ENCODE results near the gene NSMCE1.

NSMCE1 gene, protein sequence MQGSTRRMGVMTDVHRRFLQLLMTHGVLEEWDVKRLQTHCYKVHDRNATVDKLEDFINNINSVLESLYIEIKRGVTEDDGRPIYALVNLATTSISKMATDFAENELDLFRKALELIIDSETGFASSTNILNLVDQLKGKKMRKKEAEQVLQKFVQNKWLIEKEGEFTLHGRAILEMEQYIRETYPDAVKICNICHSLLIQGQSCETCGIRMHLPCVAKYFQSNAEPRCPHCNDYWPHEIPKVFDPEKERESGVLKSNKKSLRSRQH

DNA sequence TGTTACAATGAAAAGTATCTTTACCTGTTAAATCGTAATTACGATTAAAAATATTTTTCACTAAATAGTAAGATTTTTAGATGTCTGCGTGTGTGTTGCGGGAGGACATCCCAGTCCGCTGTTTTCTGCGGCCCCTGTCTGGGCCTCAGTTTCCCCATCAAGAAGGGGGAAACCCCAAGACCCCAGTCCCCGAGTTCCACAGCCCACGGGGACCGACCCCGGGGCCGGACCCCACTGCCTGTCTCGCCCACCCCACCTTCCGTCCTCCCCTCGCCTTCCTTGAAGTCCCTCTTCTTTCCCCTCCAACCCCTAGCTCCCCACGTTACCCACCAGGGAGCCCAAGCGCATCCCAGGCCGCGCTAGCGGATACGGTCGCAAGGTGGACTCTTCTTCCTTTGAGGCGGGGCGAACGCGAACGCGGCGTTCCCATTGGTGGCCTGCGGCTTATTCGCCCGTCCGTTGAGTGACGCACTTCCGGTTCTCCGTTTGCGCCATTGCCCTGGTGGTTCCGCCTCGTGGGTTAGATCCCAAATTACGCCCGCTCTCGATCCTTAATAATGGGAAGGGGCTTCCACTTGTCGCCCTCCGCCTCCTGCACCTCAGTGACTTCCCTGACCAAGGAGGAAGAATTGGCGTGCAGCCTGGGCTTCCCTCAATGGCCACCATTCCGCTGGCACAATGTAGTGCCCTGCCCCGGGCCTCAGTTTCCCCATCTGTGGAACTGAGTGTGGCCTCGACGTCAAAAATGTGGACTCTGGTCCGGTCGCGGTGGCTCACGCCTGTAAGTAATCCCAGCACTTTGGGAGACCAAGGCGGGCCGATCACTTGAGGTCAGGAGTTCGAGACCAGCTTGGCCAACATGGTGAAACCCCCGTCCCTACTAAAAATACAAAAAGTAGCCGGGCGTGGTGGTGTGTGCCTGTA lies at the start of gene NSMCE1:
TSS of gene NSMCE1 (minus strand) at position 397 of the 924 bp plus-strand sequence. CDS start 11,202 bp downstream, outside the sequence.
- peak; percentile 95 for DNase-seq (ENCODE audit: low read depth)

DNA sequence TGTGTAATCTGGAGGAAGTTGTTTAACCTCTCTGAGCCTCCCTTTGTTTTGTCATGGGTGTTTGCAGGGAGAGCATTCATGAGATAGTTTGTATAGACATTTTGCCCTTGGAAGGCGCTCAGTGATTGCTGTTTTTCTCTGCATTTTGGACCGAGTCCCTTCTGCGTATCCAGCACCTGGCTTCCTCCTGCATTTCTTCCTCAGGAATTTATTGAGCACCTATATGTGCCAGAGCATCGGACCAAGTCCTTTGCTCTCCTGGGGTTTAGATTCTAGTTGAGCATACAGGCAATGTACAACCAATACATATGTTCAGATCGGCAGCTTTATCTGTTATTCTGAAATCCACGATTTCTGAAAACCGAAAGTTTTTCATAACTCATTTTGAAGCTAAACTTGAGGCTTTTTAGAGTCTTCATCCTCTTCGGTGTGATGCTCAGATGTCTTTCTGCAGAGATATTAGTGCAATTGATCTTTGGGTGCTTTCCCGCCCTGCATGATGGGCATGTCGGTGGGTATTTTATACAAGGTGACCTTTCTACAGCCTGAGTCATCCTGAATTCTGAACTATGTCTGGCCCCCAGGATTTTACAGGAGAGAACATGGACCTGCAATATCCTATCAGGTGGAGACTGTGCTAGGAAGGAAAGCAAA lies 49.3 kb upstream of the NSMCE1 start:
- no peak for DNase-seq (ENCODE audit: low read depth)

DNA sequence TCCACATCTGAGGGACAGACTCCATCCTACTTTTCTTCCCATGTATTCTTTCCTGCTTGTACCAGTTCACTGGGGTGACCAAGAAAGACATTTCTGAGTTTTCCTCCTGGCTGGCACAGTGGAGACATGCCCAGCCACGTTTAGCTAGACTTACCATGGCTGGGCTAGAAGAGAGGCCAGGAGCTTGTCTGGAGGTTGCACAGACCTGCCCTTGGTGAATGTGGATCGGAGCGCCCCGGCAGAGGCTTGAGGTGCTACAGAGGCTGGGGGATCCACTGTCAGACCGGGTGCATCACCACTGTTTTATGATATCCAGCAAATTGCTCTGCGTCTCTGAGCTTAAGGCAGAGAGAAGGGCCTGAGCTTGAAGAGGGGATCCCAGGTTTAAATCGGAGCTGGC lies 48.7 kb upstream of the NSMCE1 start:
- no peak for DNase-seq (ENCODE audit: low read depth)

DNA sequence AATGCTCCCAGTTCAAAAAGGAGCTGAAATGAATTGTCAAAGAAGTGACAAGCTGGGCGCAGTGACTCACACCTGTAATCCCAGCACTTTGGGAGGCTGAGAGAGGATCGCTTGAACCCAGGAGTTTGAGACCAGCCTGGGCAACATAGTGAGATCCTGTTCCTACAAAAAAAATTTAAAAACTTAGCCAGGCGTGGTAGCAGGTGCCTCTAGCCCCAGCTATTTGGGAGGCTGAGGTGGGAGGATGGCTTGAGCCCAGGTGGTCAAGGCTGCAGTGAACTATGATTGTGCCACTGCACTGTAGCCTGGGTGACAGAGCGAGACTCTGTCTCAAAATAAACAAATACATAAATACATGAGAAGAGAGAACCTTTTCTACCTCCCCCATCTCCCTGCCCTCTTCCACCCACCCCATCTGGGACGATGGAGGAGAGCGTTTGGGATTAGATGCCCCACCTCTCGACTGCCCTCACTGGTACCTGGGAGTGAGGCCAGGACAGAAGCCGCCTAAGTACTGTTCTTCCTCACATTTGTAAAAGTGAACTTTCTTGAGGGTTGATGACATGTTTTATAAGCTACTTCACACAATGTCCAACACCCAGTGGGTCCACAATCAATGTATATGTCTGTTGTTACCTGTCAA lies 47.6 kb upstream of the NSMCE1 start:
- no peak for DNase-seq (ENCODE audit: low read depth)

DNA sequence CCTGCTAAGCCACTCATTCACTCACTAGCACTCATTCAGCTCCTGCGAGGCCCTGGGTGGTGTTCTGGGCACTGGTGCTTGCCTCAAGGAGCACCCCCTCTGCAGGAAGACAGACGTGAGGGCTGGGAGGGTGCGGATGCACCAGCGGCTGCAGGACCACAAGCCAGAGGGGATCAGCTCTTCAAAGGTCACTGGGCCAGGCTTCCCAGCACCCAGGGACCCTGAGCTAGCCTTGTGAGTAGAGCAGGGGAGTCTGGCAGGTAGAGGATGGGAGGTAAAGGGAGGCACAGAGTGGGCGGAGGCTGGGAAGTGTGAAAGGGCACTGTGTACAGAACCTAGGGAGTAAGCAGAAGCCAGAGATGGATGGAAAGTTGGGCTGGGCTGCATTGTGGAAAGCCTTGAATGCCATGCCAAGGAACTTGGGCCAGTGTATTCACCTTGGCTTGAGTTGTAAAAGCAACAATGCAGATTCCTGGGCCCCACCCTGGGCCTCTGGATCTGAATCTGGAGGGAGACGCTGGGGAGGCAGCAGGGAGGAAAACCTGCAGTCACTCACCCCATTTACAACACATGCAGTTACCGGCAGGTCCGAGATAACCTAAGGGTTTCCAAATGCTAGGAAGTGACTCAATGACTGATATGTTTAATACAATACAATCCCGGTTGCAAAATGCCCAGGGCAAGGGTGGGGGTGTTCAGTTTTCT lies 46.9 kb upstream of the NSMCE1 start:
- DNase-seq (ENCODE audit: low read depth), result no peak

DNA sequence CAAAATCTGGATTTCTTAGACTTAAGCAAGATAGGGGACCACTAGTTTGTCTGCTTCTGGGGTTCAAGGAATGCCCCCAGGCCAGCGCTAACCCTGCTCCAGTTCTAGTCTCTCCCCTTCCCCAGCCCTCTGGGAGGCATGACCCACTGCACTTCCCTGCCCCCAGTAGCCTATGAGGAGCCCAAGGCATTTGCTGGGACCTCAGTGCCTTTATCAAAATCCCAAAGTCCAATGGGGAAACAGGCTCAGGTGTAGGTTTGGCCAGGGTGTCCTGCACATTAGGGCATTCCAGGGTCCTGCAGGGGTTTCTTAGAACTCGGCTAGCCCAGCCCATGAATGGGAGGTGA lies 46.4 kb upstream of the NSMCE1 start:
- no peak for DNase-seq (ENCODE audit: low read depth)

DNA sequence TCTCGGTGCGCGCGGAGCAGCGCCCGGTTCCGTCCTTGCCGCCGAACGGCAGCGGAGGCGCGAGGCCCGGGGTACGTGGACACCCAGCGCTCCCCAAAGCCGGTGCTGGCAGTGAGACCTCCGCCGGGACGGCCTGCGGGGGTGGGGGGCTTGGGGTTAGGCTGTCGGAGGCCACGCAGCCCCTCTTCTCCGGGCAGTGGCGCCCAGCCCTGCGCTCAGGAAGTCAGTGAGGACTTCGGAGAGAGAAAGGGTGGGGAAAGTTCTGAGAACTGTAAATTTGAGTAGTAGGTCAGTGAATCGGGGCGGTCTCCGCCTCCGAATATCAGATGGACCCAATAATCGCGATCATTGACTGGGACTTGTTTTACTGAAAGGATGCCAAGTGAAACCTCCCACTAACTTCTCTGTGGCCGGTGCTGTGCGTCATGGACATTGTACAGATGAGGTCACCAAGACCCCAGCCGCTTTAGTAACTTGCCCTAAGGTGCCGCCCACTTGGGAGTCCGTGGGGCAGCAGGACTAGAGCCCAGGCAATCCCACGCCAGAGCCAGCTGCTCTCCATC lies 45.7 kb upstream of the NSMCE1 start:
- DNase-seq (ENCODE audit: low read depth), result no peak

DNA sequence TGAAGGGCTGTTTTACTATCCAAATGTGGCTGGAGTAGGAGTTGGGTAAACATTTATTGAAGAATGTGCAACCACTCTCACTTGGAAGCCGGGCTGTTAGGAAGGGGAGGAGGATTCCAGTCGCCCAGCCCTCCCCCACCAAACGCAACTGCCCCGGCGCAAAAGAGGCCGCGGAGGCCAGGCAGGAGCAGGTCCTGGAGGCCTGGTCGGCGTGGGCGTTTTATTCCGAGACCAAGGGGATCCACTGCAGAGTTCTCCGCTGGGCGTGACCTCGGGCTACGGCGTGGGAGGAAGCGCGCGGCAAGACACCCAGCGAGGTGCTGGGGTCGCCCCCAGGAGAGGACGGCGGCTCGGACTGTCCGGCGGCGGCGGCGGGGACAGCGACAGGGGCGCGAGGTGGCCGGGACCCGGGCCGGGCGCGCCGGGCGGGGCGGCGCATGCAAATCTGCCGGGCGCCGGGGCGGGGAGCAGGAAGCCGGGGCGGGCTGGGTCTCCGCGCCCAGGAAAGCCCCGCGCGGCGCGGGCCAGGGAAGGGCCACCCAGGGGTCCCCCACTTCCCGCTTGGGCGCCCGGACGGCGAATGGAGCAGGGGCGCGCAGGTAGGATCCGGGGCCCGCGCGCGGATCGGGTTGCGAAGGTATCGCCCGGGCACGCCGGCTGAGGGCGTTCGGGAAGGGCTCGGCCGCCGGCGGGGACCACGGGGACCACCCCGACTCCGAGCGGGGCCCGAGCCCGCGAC lies 45.0 kb upstream of the NSMCE1 start, which contains the start of gene IL4R:
TSS of gene IL4R (plus strand) at position 553 of the 739 bp plus-strand sequence. CDS start 26,230 bp downstream, outside the sequence.
- no peak for DNase-seq (ENCODE audit: low read depth)

DNA sequence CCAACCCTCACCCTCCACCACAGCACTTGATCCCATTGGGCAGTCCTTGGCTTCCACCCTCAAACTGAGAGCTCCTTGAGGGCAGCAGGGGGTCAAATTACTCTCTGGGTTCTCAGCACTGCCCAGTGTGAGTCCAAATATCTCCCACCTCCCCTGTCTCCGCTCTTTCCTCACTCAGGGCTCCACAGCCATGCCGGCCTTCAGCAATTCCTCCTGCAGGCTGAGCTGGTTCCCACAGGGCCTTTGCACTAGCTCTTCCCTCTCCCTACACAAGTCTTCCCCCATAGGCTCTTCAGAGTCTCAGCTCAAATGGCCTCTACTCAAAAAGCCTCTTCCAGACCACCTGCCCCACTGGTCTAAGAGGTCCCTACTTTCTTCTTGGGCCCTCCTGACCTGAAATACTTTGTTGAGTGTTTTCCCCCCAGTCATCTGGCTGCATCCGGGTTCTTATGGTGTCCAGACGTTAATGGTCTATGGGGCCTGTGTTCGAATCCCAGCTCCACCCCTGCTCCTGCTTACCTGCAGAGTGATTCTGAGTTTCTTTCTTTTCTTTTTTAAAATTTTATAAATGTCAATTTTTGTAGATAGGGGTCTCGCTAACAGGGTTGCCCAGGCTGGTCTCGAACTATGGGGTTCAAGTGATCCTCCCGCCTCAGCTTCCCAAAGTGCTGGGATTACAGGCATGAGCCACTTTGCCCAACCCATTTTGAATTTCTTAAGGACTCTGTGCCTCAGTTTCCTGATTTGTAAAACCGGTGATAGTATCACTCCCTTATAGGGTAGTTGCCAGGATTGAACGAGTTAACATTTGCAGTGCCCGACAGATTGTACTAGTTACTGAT lies 44.2 kb upstream of the NSMCE1 start:
- no peak for DNase-seq (ENCODE audit: low read depth)

DNA sequence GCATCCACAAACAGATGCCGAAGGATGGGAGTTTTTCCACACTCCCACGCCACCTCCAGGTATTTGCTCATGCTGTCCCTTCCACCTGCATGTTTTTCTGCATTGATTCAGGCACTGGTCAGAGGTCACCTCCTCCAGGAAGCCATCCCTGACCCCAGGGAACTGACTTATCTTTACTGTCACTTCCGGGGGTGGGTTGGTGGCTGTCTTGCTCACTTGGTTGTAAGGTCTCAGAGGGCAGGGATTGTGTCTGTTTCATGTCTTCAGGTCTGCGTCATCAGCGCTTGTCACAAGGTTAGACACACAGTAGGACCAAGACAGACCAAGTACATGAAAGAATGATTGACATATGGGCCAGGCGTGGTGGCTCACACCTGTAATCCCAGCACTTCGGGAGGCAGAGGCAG lies 43.3 kb upstream of the NSMCE1 start:
- DNase-seq (ENCODE audit: low read depth), result no peak

DNA sequence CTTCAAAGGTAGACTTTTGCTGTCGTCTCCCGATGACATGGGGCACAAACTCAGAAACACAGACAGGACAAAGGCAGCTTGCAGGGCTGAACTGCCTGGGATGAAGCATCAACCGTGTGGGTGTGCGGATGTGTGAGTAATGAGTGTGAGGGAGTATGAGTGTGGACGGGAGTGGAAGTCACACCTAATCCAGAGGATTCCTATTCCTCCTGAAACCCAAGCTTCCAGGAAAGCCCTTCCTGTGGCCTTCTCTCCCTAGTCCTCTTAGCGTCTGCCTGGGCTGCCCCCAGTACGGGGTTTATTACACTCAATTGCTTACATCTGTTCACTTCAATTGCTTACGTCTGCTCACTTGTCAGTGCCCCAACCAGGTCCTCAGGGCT lies 42.9 kb upstream of the NSMCE1 start:
- DNase-seq (ENCODE audit: low read depth), result no peak

DNA sequence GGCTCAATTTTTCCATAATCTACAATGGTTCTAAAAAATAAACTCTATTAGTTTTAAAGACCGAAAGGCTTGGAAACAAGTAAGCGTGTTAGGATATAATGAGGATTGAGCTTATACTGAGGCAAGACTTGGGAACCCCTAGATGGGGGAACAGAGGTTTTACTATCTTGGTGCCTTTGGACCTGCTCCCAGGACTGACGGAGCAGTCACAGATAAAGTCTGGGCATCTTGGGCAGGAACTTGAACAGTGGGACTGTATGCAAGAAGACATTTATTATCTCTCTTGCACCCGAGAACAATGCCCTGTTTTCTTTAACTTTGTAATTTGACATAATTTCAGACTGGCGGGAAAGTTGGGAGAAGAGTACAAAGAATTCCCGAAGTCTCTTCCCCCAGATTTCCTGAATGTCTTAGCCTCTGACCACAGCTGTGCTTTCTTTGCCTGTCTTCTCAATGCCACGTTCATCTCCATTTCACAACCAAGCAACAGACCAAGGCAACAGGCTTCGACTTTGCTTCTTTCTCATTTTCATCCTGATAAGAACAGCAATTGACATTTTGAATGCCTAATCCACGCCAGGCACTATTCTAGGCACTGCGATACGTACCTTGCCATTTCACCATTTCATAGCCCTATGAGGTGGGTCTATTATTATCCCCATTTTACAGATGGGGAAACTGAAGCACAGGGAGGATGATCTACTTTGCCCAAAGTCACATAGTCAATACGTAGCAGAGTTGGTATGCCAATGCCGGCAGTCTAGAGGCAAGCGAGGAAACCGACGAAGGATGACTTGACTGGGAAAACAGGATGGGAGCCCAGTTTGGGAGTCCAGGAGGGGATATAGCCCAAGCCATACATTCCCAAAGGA lies 42.2 kb upstream of the NSMCE1 start:
- DNase-seq (ENCODE audit: low read depth), result no peak

DNA sequence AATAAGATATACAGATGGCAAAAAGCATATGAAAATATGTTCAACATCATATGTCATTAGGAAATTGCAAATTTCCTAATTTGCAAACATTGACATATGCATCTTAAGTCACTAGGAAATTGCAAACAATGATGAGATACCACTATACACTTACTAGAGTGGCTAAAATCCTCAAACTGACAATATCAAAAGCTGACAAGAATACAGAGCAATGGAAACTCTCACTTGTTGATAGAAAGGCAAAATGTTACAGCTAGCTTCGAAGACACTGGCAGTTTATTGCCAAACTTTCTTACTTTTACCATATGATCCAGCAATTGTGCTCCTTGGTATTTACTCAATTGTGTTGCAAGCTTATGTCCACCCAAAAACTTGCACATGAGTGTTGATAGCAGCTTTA lies 40.2 kb upstream of the NSMCE1 start:
- no peak for DNase-seq (ENCODE audit: low read depth)

DNA sequence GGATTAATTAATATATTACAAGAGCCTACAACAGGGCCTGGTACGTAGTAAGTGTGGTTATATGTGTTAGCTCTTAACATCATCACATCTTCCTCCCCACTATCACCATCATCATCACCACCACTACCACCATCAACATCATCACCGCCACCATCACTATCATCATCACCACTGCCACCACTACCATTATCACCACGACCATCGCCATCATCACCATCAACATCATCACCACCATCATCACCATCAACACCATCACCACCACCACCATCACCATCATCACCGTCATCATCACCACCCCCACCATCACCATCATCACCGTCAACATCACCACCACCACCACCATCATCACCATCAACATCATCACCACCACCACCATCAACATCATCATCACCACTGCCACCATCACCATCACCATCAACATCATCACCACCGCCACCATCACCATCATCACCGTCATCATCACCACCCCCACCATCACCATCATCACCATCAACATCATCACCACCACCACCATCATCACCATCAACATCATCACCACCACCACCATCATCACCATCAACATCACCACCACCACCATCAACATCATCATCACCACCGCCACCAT lies 37.4 kb upstream of the NSMCE1 start:
- no peak for DNase-seq (ENCODE audit: low read depth)

DNA sequence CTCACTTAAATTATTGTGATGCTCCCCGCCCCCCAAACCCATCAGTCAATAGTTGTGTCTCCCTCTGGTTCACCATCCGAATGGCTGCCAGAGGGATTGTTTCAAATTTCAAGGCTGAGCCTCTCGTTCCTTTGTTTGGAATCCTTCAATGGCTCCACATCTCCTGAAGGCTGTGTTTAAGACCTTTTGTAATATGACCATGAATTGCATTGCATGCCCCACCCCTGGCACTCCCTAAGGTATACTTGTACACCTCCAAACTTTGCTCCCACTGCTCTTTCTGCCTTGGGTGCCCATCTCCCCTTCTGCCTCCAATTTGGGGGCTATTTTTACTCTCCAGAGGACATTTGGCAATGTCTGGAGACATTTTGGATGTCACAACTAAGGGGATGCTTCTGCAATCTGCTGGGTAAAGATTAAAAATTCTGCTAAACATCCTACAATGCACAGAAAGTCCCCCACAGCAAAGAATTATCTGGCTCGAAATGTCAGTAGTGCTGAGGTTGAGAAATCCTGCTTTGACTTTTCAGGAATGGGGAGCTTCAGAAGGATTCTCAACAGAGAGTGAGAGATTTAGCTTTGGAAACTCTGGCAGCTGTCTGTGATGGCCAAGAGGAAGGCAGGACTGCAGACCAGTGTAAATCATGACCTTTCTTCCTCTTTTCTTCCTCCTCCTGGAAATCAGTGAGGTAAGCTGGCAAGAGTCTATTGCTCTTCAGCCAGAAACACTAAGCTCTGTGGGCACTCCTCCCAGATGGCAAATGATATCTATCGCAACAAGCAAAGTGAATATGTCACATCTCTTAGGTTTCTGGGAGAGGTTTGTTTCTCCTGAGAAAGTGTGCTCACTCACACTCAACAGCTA lies 36.5 kb upstream of the NSMCE1 start:
- no peak for DNase-seq (ENCODE audit: low read depth)

DNA sequence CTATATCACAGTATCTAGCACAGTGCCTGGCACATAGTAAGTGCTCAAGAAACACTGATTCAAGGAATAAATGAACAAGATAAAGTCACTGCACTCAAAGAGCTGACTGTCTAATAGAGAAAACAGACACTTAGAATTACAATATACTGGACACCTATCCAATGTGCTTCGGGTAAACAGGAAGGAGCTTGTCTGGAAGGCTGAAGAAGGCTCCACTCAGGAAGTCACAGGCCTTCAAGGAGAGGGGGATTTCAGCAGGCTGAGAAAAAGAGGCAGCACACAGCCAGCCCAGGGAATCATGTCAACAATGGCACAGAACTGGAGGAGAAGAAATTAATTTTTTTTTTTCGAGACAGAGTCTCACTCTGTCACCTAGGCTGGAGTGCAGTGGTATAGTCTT lies 35.5 kb upstream of the NSMCE1 start:
- DNase-seq (ENCODE audit: low read depth), result no peak

All from CMK (cell line).